ENCODE measurements around the gene CAV2. TPM values are rescaled to one million over a fixed set of nuclear protein-coding genes. Genes with fewer than 3 reads are reported as not detected.

The CAV2 gene
- total RNA-seq, 2 donors from 2014 or later: 23.2 to 49.6 TPM

Other genes with a start within 250 kb of the CAV2 start
- 100 to 1,000 TPM in 1 of 2 donors, 10 to 100 TPM in 1; 54.0 to 114 TPM for gene CAV1, start 25.3 kb downstream of the CAV2 start, total RNA-seq
- 10 to 100 TPM; 14.2 to 17.0 TPM for gene MET, start 172.5 kb downstream of the CAV2 start, total RNA-seq